GM23338 (cell line): ENCODE data around the gene TYROBP. TPM values are rescaled to one million over a fixed set of nuclear protein-coding genes. Genes with fewer than 3 reads are reported as not detected.

ENCODE experiments used
- ATAC-seq: fragments of 200-7000 bp; cut with Tn5 transposase; 3 replicates; pipeline ENCODE4 v1.9.1; 2020
- DNase-seq: peaks from one replicate; pipeline ENCODE4 v3.0.0-alpha.2; 2015; ENCODE audit warnings: low spot score
- H2AFZ ChIP-seq: fragments of 200-600 bp; sonication (generic); 2 replicates; pipeline ENCODE4 v1.8.0; 2016; ENCODE audit warnings: antibody characterized with exemption, mild to moderate bottlenecking, moderate library complexity
- H3F3A ChIP-seq: fragments of 200-600 bp; sonication (generic); replicated peaks from 2 replicates; pipeline ENCODE4 v1.8.0; 2017; ENCODE audit warnings: antibody characterized with exemption, mixed run types, low read depth
- H3K27ac ChIP-seq: fragments of 200-600 bp; sonication (generic); 2 replicates; pipeline ENCODE4 v1.6.1; 2016; ENCODE audit warnings: low read depth
- H3K27me3 ChIP-seq: fragments of 200-600 bp; sonication (generic); 2 replicates; pipeline ENCODE4 v1.8.0; 2016; ENCODE audit warnings: mild to moderate bottlenecking, mixed run types, moderate library complexity; ENCODE audit not compliant: insufficient read depth
- H3K36me3 ChIP-seq: fragments of 200-600 bp; sonication (generic); 2 replicates; pipeline ENCODE4 v1.8.0; 2016; ENCODE audit warnings: mild to moderate bottlenecking; ENCODE audit not compliant: insufficient read depth
- H3K4me1 ChIP-seq: fragments of 200-600 bp; sonication (generic); 2 replicates; pipeline ENCODE4 v1.8.0; 2016; ENCODE audit warnings: mild to moderate bottlenecking, moderate library complexity; ENCODE audit not compliant: insufficient read depth
- H3K4me2 ChIP-seq: fragments of 200-600 bp; sonication (generic); 2 replicates; pipeline ENCODE4 v1.7.1; 2017; ENCODE audit warnings: mixed run types
- H3K4me3 ChIP-seq: fragments of 200-600 bp; sonication (generic); 2 replicates; pipeline ENCODE4 v1.6.1; 2016; ENCODE audit warnings: mixed run types
- H3K79me2 ChIP-seq: fragments of 200-600 bp; sonication (generic); replicated peaks from 2 replicates; pipeline ENCODE4 v1.8.0; 2017; ENCODE audit warnings: mild to moderate bottlenecking; ENCODE audit not compliant: insufficient read depth
- H3K9me2 ChIP-seq: fragments of 200-600 bp; sonication (generic); 2 replicates; pipeline ENCODE4 v1.8.0; 2017; ENCODE audit not compliant: insufficient read depth
- H4K20me1 ChIP-seq: fragments of 200-600 bp; sonication (generic); replicated peaks from 2 replicates; pipeline ENCODE4 v1.8.0; 2017; ENCODE audit warnings: mild to moderate bottlenecking; ENCODE audit not compliant: insufficient read depth
- H3K27ac Mint-ChIP-seq: 2 replicates; pipeline ENCODE4 v1.8.0; 2020; ENCODE audit warnings: inconsistent platforms, mild to moderate bottlenecking, moderate library complexity, mixed read lengths
- H3K27me3 Mint-ChIP-seq: 3 replicates; pipeline ENCODE4 v1.8.0; 2022; ENCODE audit warnings: low read depth, mild to moderate bottlenecking, moderate library complexity, mixed read lengths, inconsistent platforms; ENCODE audit not compliant: insufficient read depth, poor library complexity
- H3K36me3 Mint-ChIP-seq: 3 replicates; pipeline ENCODE4 v1.8.0; 2021; ENCODE audit warnings: low read depth, mild to moderate bottlenecking, inconsistent platforms, moderate library complexity, mixed read lengths
- H3K4me1 Mint-ChIP-seq: 3 replicates; pipeline ENCODE4 v1.8.0; 2020; ENCODE audit warnings: mild to moderate bottlenecking, inconsistent platforms, mixed read lengths
- H3K4me3 Mint-ChIP-seq: 3 replicates; pipeline ENCODE4 v1.8.0; 2021; ENCODE audit warnings: moderate library complexity, mild to moderate bottlenecking, inconsistent platforms, mixed read lengths
- H3K9me3 Mint-ChIP-seq: 3 replicates; pipeline ENCODE4 v1.8.0; 2020; ENCODE audit warnings: moderate library complexity, mild to moderate bottlenecking, inconsistent platforms, mixed read lengths
- EZH2 ChIP-seq: fragments of 200-600 bp; sonication (generic); IDR thresholded peaks from one replicate; pipeline ENCODE4 v1.8.0; 2017; ENCODE audit warnings: antibody characterized with exemption, mild to moderate bottlenecking, low read depth; ENCODE audit not compliant: unreplicated experiment
- EZH2phosphoT487 ChIP-seq: fragments of 200-600 bp; sonication (generic); IDR thresholded peaks from one replicate; pipeline ENCODE4 v1.8.1; 2018; ENCODE audit warnings: antibody characterized with exemption; ENCODE audit not compliant: unreplicated experiment
- JUNB ChIP-seq: IDR thresholded peaks from one replicate; pipeline ENCODE4 v1.6.1; 2016; ENCODE audit warnings: antibody characterized with exemption; ENCODE audit not compliant: unreplicated experiment
- NANOG ChIP-seq: IDR thresholded peaks from 2 replicates; pipeline ENCODE4 v1.6.1; 2016; ENCODE audit warnings: antibody characterized with exemption, borderline replicate concordance
- POLR2AphosphoS5 ChIP-seq: IDR thresholded peaks from 2 replicates; pipeline ENCODE4 v1.6.1; 2016; ENCODE audit warnings: antibody characterized with exemption, low read depth
- STAT1 ChIP-seq: IDR thresholded peaks from one replicate; pipeline ENCODE4 v1.6.1; 2016; ENCODE audit warnings: antibody characterized with exemption; ENCODE audit not compliant: unreplicated experiment
- ZNF331 ChIP-seq: fragments of 250-450 bp; sonication (Bioruptor Pico); IDR thresholded peaks from 2 replicates; pipeline ENCODE4 v1.5.0; 2020; ENCODE audit warnings: low read depth, mild to moderate bottlenecking, moderate library complexity
- polyA plus RNA-seq: library from polyadenylated mRNA; unstranded; fragments of >200 nt; fragmentation: Nextera tagmentation; extraction: Ambion mirVana; gene quantifications from 2 replicates; pipeline ENCODE4 v1.2.1, GENCODE V29; 2016
- total RNA-seq: library from RNA; depleted of rRNA; stranded (reverse); fragments of >200 nt; shearing (Covaris generic); gene quantifications from 2 replicates; pipeline ENCODE4 v1.2.3, GENCODE V29; 2014
- TF ChIP-seq, protein P1 (sequence below): IDR thresholded peaks from 2 replicates; pipeline ENCODE4 v1.6.1; 2016; ENCODE audit warnings: antibody characterized with exemption
- TF ChIP-seq, protein P2 (sequence below), 2 experiments: fragments of 200-600 bp in 1 of 2; sonication (generic) in 1 of 2; conservative IDR thresholded peaks; 2 replicates each; pipeline versions ENCODE4 v1.5.1 to v1.6.1; 2016 to 2017; ENCODE audit warnings: antibody characterized with exemption in 2 of 2, low read depth in 2 of 2, mild to moderate bottlenecking in 2 of 2, moderate library complexity in 1 of 2

TYROBP gene
- total and polyA plus RNA-seq, 2 experiments from 2014 or later, result not detected

- peak overlapping the region; percentile 95 for H3K4me2 ChIP-seq
- no peak overlapping the region for H3K27ac ChIP-seq
- Mint-ChIP-seq H3K27ac (no peak overlapping the region), H3K27me3 (peaks cover 10% of the 10 kb centered on the region), H3K36me3 (peaks cover 8% of the 10 kb centered on the region; the same call in 2 of the 3 replicates), H3K9me3 (no peaks in the 10 kb centered on the region; the same call in 2 of the 3 replicates), H3K4me1 (peaks cover 23% of the 10 kb centered on the region), H3K4me3 (peak overlapping the region; percentile 72)
- ATAC-seq (peak; percentile 27), DNase-seq (no peak)
- H3K4me3 ChIP-seq, result peak overlapping the region; percentile 91
- no peaks in the 10 kb centered on the region; the same call in 1 of the 2 replicates for H4K20me1 ChIP-seq
- TF ChIP-seq ZNF331 (CRISPR knock-in tag) (no peak), EZH2 (no peak), STAT1 (no peak)
- H3K27me3 ChIP-seq, result peaks cover 6% of the 10 kb centered on the region
- peaks cover 6% of the 10 kb centered on the region for H3K79me2 ChIP-seq
- H3K36me3 ChIP-seq, result no peaks in the 10 kb centered on the region
- H2AFZ ChIP-seq, result no peak overlapping the region
- H3F3A ChIP-seq, result peaks cover 7% of the 10 kb centered on the region
- H3K9me2 ChIP-seq, result peaks cover 3% of the 10 kb centered on the region; the same call in 1 of the 2 replicates
- H3K4me1 ChIP-seq, result peaks cover 25% of the 10 kb centered on the region; the same call in 1 of the 2 replicates
Measured at GRCh38 chr19:35937345-35938281, 29.5 kb upstream of the TYROBP start.

DNA sequence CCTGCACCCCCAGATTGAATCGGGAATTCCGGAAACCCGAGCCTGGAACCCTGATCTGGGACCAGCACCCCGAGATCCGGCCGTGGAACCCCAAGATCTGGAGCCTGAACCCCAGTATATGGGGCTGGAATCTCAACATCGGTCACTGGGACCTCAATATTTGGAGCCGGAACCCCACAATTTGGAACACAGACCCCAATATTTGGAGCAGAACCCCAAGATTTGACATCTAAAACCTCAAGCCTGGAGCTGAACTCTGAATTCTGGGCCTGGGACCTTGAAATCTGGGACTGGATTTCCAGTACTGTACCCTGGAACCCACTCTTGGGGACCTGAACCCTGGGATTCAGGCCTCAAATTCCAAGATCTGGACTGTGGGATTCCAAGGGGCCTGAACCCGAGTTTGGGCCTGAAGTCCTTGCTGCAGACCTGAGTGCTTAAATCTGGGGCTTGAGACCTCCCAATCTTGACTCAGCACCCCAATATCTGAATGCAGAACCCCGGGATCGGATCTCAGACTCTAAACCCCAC lies 28.7 kb upstream of the TYROBP start:
- H3F3A ChIP-seq, result peaks cover 13% of the 10 kb centered on the region
- H3K4me2 ChIP-seq, result peak overlapping the region; percentile 95
- H3K27ac ChIP-seq, result no peak overlapping the region
- no peaks in the 10 kb centered on the region for H3K36me3 ChIP-seq
- Mint-ChIP-seq H3K27me3 (peaks cover 15% of the 10 kb centered on the region), H3K36me3 (peaks cover 8% of the 10 kb centered on the region; the same call in 2 of the 3 replicates), H3K4me1 (peaks cover 30% of the 10 kb centered on the region), H3K9me3 (no peaks in the 10 kb centered on the region; the same call in 2 of the 3 replicates), H3K27ac (no peak overlapping the region), H3K4me3 (peak overlapping the region; percentile 72)
- H3K9me2 ChIP-seq, result peaks cover 3% of the 10 kb centered on the region; the same call in 1 of the 2 replicates
- DNase-seq (peak; percentile 17), ATAC-seq (no peak)
- H3K4me3 ChIP-seq, result peak overlapping the region; percentile 91
- H2AFZ ChIP-seq, result no peak overlapping the region
- no peak for TF ChIP-seq NANOG
- H3K4me1 ChIP-seq, result peaks cover 31% of the 10 kb centered on the region; the same call in 1 of the 2 replicates
- H3K79me2 ChIP-seq, result peaks cover 6% of the 10 kb centered on the region
- peaks cover 6% of the 10 kb centered on the region for H3K27me3 ChIP-seq
- no peaks in the 10 kb centered on the region; the same call in 1 of the 2 replicates for H4K20me1 ChIP-seq

GRCh38 chr19:35935911-35936737 lies 28.0 kb upstream of the TYROBP start, which contains the start of gene LRFN3:
Gene LRFN3, plus strand, starts transcription at chr19:35936374. Its CDS starts 3,052 bp downstream, at chr19:35939426.
- ATAC-seq, result peak; percentile 35
- H3K36me3 Mint-ChIP-seq, result peaks cover 5% of the 10 kb centered on the region; the same call in 2 of the 3 replicates
- no peaks in the 10 kb centered on the region; the same call in 1 of the 2 replicates for H4K20me1 ChIP-seq
- H3K27me3 ChIP-seq, result peaks cover 6% of the 10 kb centered on the region
- peaks cover 6% of the 10 kb centered on the region for H3K79me2 ChIP-seq
- H3K27ac Mint-ChIP-seq, result no peak within 1 kb of the TSS; the same call in 1 of the 2 replicates
- peaks cover 31% of the 10 kb centered on the region; the same call in 1 of the 2 replicates for H3K4me1 ChIP-seq
- H3K4me3 Mint-ChIP-seq, result peak within 1 kb of the TSS; percentile 76
- peaks cover 19% of the 10 kb centered on the region for H3K27me3 Mint-ChIP-seq
- H2AFZ ChIP-seq, result peak within 1 kb of the TSS; percentile 99
- H3K9me2 ChIP-seq, result peaks cover 3% of the 10 kb centered on the region; the same call in 1 of the 2 replicates
- peaks cover 31% of the 10 kb centered on the region for H3K4me1 Mint-ChIP-seq
- peaks cover 13% of the 10 kb centered on the region for H3F3A ChIP-seq
- no peaks in the 10 kb centered on the region for H3K9me3 Mint-ChIP-seq
- peak; percentile 97 for DNase-seq
- H3K27ac ChIP-seq, result no peak within 1 kb of the TSS
- H3K36me3 ChIP-seq, result no peaks in the 10 kb centered on the region
- peak within 1 kb of the TSS; percentile 91 for H3K4me3 ChIP-seq
- peak within 1 kb of the TSS; percentile 95 for H3K4me2 ChIP-seq
- TF ChIP-seq POLR2AphosphoS5, result no peak
- no peak for TF ChIP-seq EZH2phosphoT487
- TF ChIP-seq STAT1, result no peak
- no peak for TF ChIP-seq EZH2
- TF ChIP-seq ZNF331 (CRISPR knock-in tag), result no peak
- no peak for TF ChIP-seq JUNB
- TF ChIP-seq, protein P1, sequence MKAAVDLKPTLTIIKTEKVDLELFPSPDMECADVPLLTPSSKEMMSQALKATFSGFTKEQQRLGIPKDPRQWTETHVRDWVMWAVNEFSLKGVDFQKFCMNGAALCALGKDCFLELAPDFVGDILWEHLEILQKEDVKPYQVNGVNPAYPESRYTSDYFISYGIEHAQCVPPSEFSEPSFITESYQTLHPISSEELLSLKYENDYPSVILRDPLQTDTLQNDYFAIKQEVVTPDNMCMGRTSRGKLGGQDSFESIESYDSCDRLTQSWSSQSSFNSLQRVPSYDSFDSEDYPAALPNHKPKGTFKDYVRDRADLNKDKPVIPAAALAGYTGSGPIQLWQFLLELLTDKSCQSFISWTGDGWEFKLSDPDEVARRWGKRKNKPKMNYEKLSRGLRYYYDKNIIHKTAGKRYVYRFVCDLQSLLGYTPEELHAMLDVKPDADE, result no peak
- TF ChIP-seq, protein P2, sequence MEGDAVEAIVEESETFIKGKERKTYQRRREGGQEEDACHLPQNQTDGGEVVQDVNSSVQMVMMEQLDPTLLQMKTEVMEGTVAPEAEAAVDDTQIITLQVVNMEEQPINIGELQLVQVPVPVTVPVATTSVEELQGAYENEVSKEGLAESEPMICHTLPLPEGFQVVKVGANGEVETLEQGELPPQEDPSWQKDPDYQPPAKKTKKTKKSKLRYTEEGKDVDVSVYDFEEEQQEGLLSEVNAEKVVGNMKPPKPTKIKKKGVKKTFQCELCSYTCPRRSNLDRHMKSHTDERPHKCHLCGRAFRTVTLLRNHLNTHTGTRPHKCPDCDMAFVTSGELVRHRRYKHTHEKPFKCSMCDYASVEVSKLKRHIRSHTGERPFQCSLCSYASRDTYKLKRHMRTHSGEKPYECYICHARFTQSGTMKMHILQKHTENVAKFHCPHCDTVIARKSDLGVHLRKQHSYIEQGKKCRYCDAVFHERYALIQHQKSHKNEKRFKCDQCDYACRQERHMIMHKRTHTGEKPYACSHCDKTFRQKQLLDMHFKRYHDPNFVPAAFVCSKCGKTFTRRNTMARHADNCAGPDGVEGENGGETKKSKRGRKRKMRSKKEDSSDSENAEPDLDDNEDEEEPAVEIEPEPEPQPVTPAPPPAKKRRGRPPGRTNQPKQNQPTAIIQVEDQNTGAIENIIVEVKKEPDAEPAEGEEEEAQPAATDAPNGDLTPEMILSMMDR (conservative IDR thresholded peaks at IDR 0.05; ENCODE audit: low read depth in 2 of 2), result no peak
